ENCODE data around the gene ASCC3. TPM values are rescaled to one million over a fixed set of nuclear protein-coding genes. Genes with fewer than 3 reads are reported as not detected.

The ASCC3 gene
- total RNA-seq, 4 donors from 2014 or later, result 25.9 to 40.9 (median 31.3) TPM

DNA sequence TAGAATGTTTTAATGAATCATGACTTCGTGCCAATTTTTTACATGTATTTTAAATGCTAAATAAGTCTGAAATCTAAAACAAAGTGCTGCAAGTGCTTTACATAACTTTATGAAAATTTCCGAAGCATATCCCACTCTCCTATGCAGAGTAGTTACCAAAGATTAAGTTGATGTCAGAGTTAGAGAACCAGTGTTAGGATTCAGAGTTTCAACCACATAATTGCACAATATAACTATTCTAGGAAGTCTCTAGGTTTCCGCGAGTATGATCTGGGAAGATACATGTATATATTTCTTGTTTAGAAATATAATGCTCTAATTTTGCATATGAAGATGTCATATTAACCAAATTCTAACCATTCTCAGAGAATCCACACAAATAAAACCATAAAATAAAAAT, 74.8 kb downstream of the ASCC3 start:
- Histone ChIP-seq H3K4me3 (no peak overlapping the region), H3K27ac (no peak overlapping the region), H3K9me3 (no peaks in the 10 kb centered on the region), H3K4me1 (no peaks in the 10 kb centered on the region), H3K27me3 (no peaks in the 10 kb centered on the region), H3K36me3 (no peaks in the 10 kb centered on the region)
- DNase-seq (ENCODE audit: low spot score in 2 of 2), result no peak
- TF ChIP-seq, protein P1, sequence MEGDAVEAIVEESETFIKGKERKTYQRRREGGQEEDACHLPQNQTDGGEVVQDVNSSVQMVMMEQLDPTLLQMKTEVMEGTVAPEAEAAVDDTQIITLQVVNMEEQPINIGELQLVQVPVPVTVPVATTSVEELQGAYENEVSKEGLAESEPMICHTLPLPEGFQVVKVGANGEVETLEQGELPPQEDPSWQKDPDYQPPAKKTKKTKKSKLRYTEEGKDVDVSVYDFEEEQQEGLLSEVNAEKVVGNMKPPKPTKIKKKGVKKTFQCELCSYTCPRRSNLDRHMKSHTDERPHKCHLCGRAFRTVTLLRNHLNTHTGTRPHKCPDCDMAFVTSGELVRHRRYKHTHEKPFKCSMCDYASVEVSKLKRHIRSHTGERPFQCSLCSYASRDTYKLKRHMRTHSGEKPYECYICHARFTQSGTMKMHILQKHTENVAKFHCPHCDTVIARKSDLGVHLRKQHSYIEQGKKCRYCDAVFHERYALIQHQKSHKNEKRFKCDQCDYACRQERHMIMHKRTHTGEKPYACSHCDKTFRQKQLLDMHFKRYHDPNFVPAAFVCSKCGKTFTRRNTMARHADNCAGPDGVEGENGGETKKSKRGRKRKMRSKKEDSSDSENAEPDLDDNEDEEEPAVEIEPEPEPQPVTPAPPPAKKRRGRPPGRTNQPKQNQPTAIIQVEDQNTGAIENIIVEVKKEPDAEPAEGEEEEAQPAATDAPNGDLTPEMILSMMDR (IDR thresholded peaks at IDR 0.05), result no peak
- TF ChIP-seq EP300 (IDR thresholded peaks at IDR 0.05) (no peak), POLR2A (IDR thresholded peaks at IDR 0.05) (no peak), POLR2AphosphoS5 (IDR thresholded peaks at IDR 0.05) (no peak)
- WGBS, result 92% methylated on average over 4 of the region's 4 CpGs

- no peak for TF ChIP-seq EP300 (IDR thresholded peaks at IDR 0.05)
- Histone ChIP-seq H3K27ac (no peak overlapping the region), H3K27me3 (no peaks in the 10 kb centered on the region), H3K4me1 (no peaks in the 10 kb centered on the region), H3K4me3 (no peak overlapping the region), H3K36me3 (no peaks in the 10 kb centered on the region), H3K9me3 (no peaks in the 10 kb centered on the region)
- 89% methylated on average over 4 of the region's 4 CpGs for WGBS
- no peak for DNase-seq (ENCODE audit: low spot score in 2 of 2)
Measured at GRCh38 chr6:100803264-100804045, 77.7 kb downstream of the ASCC3 start.

- DNase-seq (ENCODE audit: low spot score in 2 of 2), result no peak
- TF ChIP-seq POLR2A (IDR thresholded peaks at IDR 0.05) (no peak), EP300 (IDR thresholded peaks at IDR 0.05) (no peak), POLR2AphosphoS5 (IDR thresholded peaks at IDR 0.05) (no peak)
- TF ChIP-seq, protein P1 (IDR thresholded peaks at IDR 0.05), result no peak
- H3K4me1 ChIP-seq, result no peaks in the 10 kb centered on the region
- H3K27ac ChIP-seq, result no peak overlapping the region
- WGBS, result 95% methylated on average over 1 of the region's 1 CpG
- no peaks in the 10 kb centered on the region for H3K27me3 ChIP-seq
- peaks cover 7% of the 10 kb centered on the region for H3K36me3 ChIP-seq
- no peak overlapping the region for H3K4me3 ChIP-seq
- no peaks in the 10 kb centered on the region for H3K9me3 ChIP-seq
Measured at GRCh38 chr6:100801036-100801435, 80.1 kb downstream of the ASCC3 start.

- Histone ChIP-seq H3K36me3 (peaks cover 10% of the 10 kb centered on the region), H3K4me1 (no peaks in the 10 kb centered on the region), H3K9me3 (no peaks in the 10 kb centered on the region), H3K27me3 (no peaks in the 10 kb centered on the region), H3K27ac (no peak overlapping the region), H3K4me3 (no peak overlapping the region)
- no peak for DNase-seq (ENCODE audit: low spot score in 2 of 2)
- WGBS, result 92% methylated on average over 4 of the region's 4 CpGs
- TF ChIP-seq POLR2A (IDR thresholded peaks at IDR 0.05), result no peak
- TF ChIP-seq, protein P1 (IDR thresholded peaks at IDR 0.05), result no peak
- no peak for TF ChIP-seq POLR2AphosphoS5 (IDR thresholded peaks at IDR 0.05)
- no peak for TF ChIP-seq EP300 (IDR thresholded peaks at IDR 0.05)
Measured at GRCh38 chr6:100796049-100796823, 84.9 kb downstream of the ASCC3 start.

DNA sequence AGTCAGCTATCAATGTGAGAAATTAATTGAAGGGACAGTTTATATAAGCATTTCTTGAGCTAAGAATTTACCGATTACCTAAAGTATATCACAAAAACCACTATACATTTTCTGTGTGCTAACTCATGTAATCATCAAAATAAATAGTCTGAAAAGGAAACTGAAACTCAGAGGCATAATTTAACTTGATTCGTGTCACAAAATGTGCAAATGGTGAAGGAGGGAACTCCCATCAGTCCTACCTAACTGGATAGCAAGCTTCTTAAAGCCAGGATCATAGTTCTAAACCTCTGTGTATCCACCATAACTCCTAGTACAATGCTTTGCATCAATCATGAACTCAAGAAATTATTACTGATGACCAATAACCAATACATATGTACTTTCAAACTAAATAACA, 91.0 kb downstream of the ASCC3 start:
- TF ChIP-seq EP300 (IDR thresholded peaks at IDR 0.05) (no peak), POLR2A (IDR thresholded peaks at IDR 0.05) (no peak), POLR2AphosphoS5 (IDR thresholded peaks at IDR 0.05) (no peak)
- TF ChIP-seq, protein P1 (IDR thresholded peaks at IDR 0.05), result no peak
- no peak overlapping the region for H3K4me3 ChIP-seq
- H3K4me1 ChIP-seq, result no peaks in the 10 kb centered on the region
- H3K9me3 ChIP-seq, result no peaks in the 10 kb centered on the region
- no peaks in the 10 kb centered on the region for H3K27me3 ChIP-seq
- H3K27ac ChIP-seq, result no peak overlapping the region
- DNase-seq (ENCODE audit: low spot score in 2 of 2), result no peak
- peaks cover 8% of the 10 kb centered on the region for H3K36me3 ChIP-seq
- WGBS, result 83% methylated on average over 2 of the region's 2 CpGs
